Measurements from ENCODE around the gene ANP32D.

ANP32D gene

DNA sequence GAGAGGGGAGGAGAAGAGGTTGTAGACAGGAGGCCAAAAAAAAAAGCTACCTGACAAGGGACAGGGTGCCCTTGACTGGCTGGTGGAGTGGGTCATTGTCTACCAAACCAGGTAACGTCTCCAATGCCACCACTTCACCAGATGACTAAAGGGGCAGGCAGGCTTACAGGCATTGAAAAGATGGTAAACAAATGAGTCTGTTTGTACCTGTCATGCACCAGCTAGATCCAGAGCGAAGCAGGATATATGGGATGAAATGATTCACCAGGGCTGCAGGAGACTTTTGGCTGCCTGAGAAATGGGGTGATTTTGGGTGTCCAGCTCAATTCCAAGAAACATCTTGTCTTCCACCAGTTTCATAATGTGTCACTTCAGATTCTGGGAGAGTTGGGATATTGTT lies 13.9 kb downstream of the ANP32D start:
- TF ChIP-seq, protein P1, sequence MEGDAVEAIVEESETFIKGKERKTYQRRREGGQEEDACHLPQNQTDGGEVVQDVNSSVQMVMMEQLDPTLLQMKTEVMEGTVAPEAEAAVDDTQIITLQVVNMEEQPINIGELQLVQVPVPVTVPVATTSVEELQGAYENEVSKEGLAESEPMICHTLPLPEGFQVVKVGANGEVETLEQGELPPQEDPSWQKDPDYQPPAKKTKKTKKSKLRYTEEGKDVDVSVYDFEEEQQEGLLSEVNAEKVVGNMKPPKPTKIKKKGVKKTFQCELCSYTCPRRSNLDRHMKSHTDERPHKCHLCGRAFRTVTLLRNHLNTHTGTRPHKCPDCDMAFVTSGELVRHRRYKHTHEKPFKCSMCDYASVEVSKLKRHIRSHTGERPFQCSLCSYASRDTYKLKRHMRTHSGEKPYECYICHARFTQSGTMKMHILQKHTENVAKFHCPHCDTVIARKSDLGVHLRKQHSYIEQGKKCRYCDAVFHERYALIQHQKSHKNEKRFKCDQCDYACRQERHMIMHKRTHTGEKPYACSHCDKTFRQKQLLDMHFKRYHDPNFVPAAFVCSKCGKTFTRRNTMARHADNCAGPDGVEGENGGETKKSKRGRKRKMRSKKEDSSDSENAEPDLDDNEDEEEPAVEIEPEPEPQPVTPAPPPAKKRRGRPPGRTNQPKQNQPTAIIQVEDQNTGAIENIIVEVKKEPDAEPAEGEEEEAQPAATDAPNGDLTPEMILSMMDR (IDR thresholded peaks at IDR 0.05) = no peak

DNA sequence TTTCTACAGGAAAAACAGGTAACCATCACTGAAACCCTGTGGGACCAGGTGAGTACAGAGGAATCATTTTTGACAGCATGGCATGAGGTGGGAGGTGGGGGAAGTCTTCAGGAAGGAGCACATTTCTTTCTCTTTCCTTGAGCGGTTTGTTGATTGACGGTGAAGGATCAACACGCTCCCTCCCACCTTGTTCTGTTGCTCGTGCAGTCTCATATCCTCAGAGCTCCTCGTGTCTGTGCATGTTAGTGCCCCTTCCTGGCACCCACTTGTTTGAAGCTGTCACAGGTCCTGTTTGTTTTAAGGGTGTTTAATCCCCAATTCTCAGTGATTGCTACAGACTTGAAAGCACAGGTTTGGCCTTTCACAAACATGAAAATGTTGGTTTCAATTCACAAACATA lies 14.3 kb downstream of the ANP32D start:
- TF ChIP-seq, protein P1 (IDR thresholded peaks at IDR 0.05) = no peak

DNA sequence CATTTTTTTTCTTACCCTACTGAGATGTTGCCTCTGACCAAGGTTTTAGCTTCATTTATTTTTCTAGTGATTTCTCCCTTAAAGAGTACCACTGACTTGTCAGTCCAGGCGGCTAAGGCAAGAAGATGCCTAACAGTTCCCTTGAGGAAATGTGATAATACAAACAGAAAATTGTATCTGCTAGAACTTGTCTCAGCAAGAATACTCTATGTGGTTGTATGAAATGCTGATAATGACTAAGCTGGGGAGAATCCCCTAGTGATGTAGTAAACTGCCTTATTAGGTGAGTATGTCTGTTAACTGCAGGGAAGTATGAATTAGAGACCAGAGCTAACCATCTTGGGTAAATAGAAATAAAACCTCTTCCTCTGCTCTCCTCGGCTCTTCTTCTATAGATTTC lies 16.7 kb downstream of the ANP32D start:
- TF ChIP-seq, protein P1 (IDR thresholded peaks at IDR 0.05) = no peak

DNA sequence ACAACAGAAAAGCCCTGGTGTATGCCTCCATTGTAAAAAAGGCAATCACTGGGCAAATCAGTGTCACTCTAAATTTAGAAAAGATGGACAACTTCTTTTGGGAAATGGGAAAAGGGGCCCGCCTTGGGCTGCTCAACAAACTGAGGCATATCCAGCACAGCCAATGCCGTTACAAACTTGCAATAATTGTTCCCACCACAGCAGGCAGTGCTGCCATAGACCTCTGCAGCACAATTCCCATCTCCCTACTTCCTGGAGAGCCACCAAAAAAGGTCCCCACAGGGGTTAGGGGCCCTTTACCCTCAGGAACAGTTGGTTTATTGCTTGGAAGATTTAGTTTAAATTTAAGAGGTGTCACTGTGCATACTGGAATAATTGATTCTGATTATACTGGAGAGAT lies 36.6 kb downstream of the ANP32D start:
- TF ChIP-seq, protein P1 (IDR thresholded peaks at IDR 0.05) = no peak

DNA sequence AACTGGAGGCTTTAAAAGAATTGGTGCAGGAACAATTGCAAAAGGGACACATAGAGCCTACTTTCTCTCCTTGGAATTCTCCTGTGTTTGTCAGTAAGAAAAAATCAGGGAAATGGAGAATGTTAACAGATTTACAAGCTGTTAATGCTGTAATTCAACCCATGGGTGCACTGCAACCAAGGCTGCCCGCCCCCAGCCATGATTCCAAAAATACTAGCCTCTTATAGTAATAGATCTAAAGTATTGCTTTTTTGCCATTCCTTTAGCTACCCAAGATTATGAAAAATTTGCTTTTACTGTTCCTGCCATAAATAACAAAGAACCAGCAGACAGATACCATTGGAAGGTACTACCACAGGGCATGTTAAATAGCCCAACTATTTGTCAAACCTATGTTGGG lies 37.8 kb downstream of the ANP32D start:
- TF ChIP-seq, protein P1 (IDR thresholded peaks at IDR 0.05) = no peak

DNA sequence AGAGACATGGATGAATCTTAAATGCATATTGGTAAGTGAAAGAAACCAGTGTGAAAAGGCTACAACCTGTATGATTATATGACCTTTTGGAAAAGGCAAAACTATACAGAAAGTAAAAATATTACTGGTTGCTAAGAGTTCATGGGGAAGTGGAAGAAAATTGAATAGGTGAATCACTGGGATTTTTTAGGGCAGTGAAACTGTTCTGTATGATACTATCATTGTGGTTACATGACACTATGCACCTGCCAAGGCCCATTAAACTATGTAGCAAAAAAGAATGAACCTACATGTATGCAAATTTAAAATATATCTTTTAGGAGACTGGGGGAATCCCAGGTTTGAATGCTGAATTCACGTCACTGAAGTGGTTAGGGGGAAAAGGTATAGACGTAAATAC lies 40.5 kb downstream of the ANP32D start:
- TF ChIP-seq, protein P1 (IDR thresholded peaks at IDR 0.05) = no peak

DNA sequence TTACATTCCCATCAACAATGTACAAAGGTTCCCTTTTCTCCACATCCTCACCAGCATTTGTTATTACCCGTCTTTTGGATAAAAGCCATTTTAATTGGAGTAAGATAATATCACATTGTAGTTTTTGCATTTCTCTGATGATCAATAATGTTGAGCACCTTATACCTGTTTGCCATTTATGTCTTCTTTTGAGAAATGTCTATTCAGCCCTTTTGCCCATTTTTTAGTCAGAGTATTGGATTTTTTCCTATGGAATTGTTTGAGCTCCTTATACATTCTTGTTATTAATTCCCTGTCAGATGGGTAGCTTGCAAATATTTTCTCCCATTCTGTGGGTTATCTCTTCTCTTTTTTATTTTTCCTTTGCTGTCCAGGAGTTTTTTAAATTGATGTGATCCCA lies 42.4 kb downstream of the ANP32D start:
- TF ChIP-seq, protein P1 (IDR thresholded peaks at IDR 0.05) = no peak
